ENCODE data around the gene GPAT3.
A peak's percentile ranks its signal among the peaks of the same experiment; 100 is the strongest.
"Not testable (repeated sequence)": the region's sequence is repeated elsewhere in the genome, so short reads cannot be mapped to it uniquely, and the experiment has no call there.

GRCh38 chr4:83509156-83509585 lies 26.7 kb upstream of the GPAT3 start:
- TF ChIP-seq, protein P1, sequence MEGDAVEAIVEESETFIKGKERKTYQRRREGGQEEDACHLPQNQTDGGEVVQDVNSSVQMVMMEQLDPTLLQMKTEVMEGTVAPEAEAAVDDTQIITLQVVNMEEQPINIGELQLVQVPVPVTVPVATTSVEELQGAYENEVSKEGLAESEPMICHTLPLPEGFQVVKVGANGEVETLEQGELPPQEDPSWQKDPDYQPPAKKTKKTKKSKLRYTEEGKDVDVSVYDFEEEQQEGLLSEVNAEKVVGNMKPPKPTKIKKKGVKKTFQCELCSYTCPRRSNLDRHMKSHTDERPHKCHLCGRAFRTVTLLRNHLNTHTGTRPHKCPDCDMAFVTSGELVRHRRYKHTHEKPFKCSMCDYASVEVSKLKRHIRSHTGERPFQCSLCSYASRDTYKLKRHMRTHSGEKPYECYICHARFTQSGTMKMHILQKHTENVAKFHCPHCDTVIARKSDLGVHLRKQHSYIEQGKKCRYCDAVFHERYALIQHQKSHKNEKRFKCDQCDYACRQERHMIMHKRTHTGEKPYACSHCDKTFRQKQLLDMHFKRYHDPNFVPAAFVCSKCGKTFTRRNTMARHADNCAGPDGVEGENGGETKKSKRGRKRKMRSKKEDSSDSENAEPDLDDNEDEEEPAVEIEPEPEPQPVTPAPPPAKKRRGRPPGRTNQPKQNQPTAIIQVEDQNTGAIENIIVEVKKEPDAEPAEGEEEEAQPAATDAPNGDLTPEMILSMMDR (IDR thresholded peaks at IDR 0.05): peak; percentile 69 to 72
- TF ChIP-seq POLR2A, POLR2AphosphoS5, EP300 (IDR thresholded peaks at IDR 0.05): not testable (repeated sequence)
